HEK293 (cell line): ENCODE results near the gene MMP23B.

Experiments
- CTCF ChIA-PET: fragments of 350-600 bp; formaldehyde crosslinking; extraction: SDS; loops from one replicate; lab custom pipeline; 2021; ENCODE audit warnings: antibody characterized with exemption; lab: Yijun Ruan, JAX
- POLR2A ChIA-PET: fragments of 300-600 bp; formaldehyde crosslinking; extraction: SDS; loops from one replicate; lab custom pipeline; 2020; ENCODE audit warnings: antibody characterized with exemption, inconsistent platforms; lab: Yijun Ruan, JAX
- H3K27ac ChIP-seq: fragments of 200-500 bp; sonication (Bioruptor generic); 2 replicates; pipeline ENCODE4 v1.5.1; 2014; ENCODE audit warnings: low read depth, low read length, control low read depth, inconsistent platforms; ENCODE audit errors: extremely low read depth
- H3K36me3 ChIP-seq, 2 experiments: fragments of 200-500 bp in 1 of 2; sonication (Bioruptor generic) in 1 of 2; 1 replicate in 1 of 2; 2 replicates in 1 of 2; pipeline ENCODE4 v1.5.1; 2014 to 2017; ENCODE audit warnings: inconsistent platforms in 2 of 2, low read length in 2 of 2; ENCODE audit not compliant: control insufficient read depth in 2 of 2, insufficient read depth in 1 of 2
- H3K4me1 ChIP-seq: fragments of 200-500 bp; sonication (Bioruptor generic); 2 replicates; pipeline ENCODE4 v1.5.1; 2014; ENCODE audit warnings: mild to moderate bottlenecking, low read length, inconsistent platforms; ENCODE audit not compliant: control insufficient read depth, insufficient read depth
- H3K4me3 ChIP-seq: 2 replicates; pipeline ENCODE4 v1.5.1; 2011; ENCODE audit warnings: low read depth, mild to moderate bottlenecking, control low read depth, low read length, moderate library complexity
- H3K9me3 ChIP-seq: fragments of 200-500 bp; sonication (Bioruptor generic); 2 replicates; pipeline ENCODE4 v1.5.1; 2014; ENCODE audit warnings: low read depth, low read length, inconsistent platforms; ENCODE audit not compliant: control insufficient read depth, insufficient read depth
- GLIS1 ChIP-seq: fragments of 450-650 bp; formaldehyde crosslinking; IDR thresholded peaks from 2 replicates; pipeline ENCODE4 v1.5.1; 2016; ENCODE audit warnings: missing biosample characterization, missing genetic modification characterization
- IKZF3 ChIP-seq: fragments of 450-650 bp; IDR thresholded peaks from 2 replicates; pipeline ENCODE4 v1.5.0; 2018; ENCODE audit warnings: missing biosample characterization, mild to moderate bottlenecking, missing genetic modification characterization, moderate library complexity
- KLF16 ChIP-seq: fragments of 450-650 bp; formaldehyde crosslinking; IDR thresholded peaks from 2 replicates; pipeline ENCODE4 v1.5.1; 2017; ENCODE audit warnings: missing biosample characterization, missing genetic modification characterization
- MEIS1 ChIP-seq: sonication (generic); formaldehyde crosslinking; IDR thresholded peaks from 2 replicates; pipeline ENCODE4 v1.8.1; 2022; ENCODE audit warnings: missing genetic modification reagents, mild to moderate bottlenecking, borderline replicate concordance
- MZF1 ChIP-seq: fragments of 450-650 bp; formaldehyde crosslinking; IDR thresholded peaks from 2 replicates; pipeline ENCODE4 v1.5.1; 2017; ENCODE audit warnings: missing biosample characterization, missing genetic modification characterization, borderline replicate concordance
- PRDM4 ChIP-seq: fragments of 450-650 bp; formaldehyde crosslinking; IDR thresholded peaks from 2 replicates; pipeline ENCODE4 v1.5.1; 2017; ENCODE audit warnings: missing biosample characterization, missing genetic modification characterization
- SCRT2 ChIP-seq: fragments of 450-650 bp; formaldehyde crosslinking; IDR thresholded peaks from 2 replicates; pipeline ENCODE4 v1.5.1; 2016; ENCODE audit warnings: missing biosample characterization, missing genetic modification characterization
- SP7 ChIP-seq: fragments of 450-650 bp; formaldehyde crosslinking; IDR thresholded peaks from 2 replicates; pipeline ENCODE4 v1.5.1; 2016; ENCODE audit warnings: missing biosample characterization, missing genetic modification characterization
- WT1 ChIP-seq: fragments of 450-650 bp; formaldehyde crosslinking; IDR thresholded peaks from 2 replicates; pipeline ENCODE4 v1.5.1; 2016; ENCODE audit warnings: missing biosample characterization, missing genetic modification characterization
- YY2 ChIP-seq: fragments of 450-650 bp; formaldehyde crosslinking; IDR thresholded peaks from 2 replicates; pipeline ENCODE4 v1.5.1; 2016; ENCODE audit warnings: missing biosample characterization, missing genetic modification characterization
- ZFP3 ChIP-seq: fragments of 450-650 bp; formaldehyde crosslinking; IDR thresholded peaks from 2 replicates; pipeline ENCODE4 v1.5.1; 2016; ENCODE audit warnings: low read depth, missing biosample characterization, missing genetic modification characterization
- ZNF23 ChIP-seq: fragments of 450-650 bp; formaldehyde crosslinking; IDR thresholded peaks from 2 replicates; pipeline ENCODE4 v1.5.1; 2016; ENCODE audit warnings: missing biosample characterization, missing genetic modification characterization, borderline replicate concordance
- ZNF239 ChIP-seq: fragments of 450-650 bp; formaldehyde crosslinking; IDR thresholded peaks from 2 replicates; pipeline ENCODE4 v1.5.1; 2016; ENCODE audit warnings: missing biosample characterization, missing genetic modification characterization
- ZNF274 ChIP-seq, 2 experiments: fragments of 200-500 bp in 1 of 2; fragments of 450-650 bp in 1 of 2; sonication (Bioruptor generic) in 1 of 2; formaldehyde crosslinking in 1 of 2; IDR thresholded peaks; 2 replicates each; pipeline versions ENCODE4 v1.5.1 to v1.6.1; 2014 to 2016; ENCODE audit warnings: borderline replicate concordance in 1 of 2, inconsistent platforms in 1 of 2, low read length in 1 of 2, missing biosample characterization in 1 of 2, missing genetic modification characterization in 1 of 2
- ZNF341 ChIP-seq: fragments of 450-650 bp; formaldehyde crosslinking; IDR thresholded peaks from 2 replicates; pipeline ENCODE4; 2016; ENCODE audit warnings: low read depth, missing biosample characterization, missing genetic modification characterization
- ZNF398 ChIP-seq: fragments of 450-650 bp; formaldehyde crosslinking; IDR thresholded peaks from 2 replicates; pipeline ENCODE4 v1.5.1; 2017; ENCODE audit warnings: missing biosample characterization, missing genetic modification characterization
- ZNF426 ChIP-seq: fragments of 450-650 bp; formaldehyde crosslinking; IDR thresholded peaks from 2 replicates; pipeline ENCODE4 v1.5.1; 2017; ENCODE audit warnings: missing biosample characterization, missing genetic modification characterization, mild to moderate bottlenecking, inconsistent platforms, moderate library complexity
- ZNF48 ChIP-seq: fragments of 450-650 bp; formaldehyde crosslinking; IDR thresholded peaks from 2 replicates; pipeline ENCODE4 v1.5.1; 2016; ENCODE audit warnings: missing biosample characterization, missing genetic modification characterization
- ZNF501 ChIP-seq: fragments of 450-650 bp; formaldehyde crosslinking; IDR thresholded peaks from 2 replicates; pipeline ENCODE4 v1.5.1; 2016; ENCODE audit warnings: missing biosample characterization, missing genetic modification characterization
- ZNF529 ChIP-seq: fragments of 450-650 bp; formaldehyde crosslinking; IDR thresholded peaks from 2 replicates; pipeline ENCODE4 v1.5.1; 2017; ENCODE audit warnings: missing genetic modification characterization, missing biosample characterization; ENCODE audit not compliant: insufficient replicate concordance
- ZNF544 ChIP-seq: fragments of 450-650 bp; formaldehyde crosslinking; IDR thresholded peaks from 2 replicates; pipeline ENCODE4 v1.5.0; 2017; ENCODE audit warnings: missing biosample characterization, missing genetic modification characterization
- ZNF707 ChIP-seq: fragments of 450-650 bp; formaldehyde crosslinking; IDR thresholded peaks from 2 replicates; pipeline ENCODE4 v1.5.1; 2016; ENCODE audit warnings: missing biosample characterization, missing genetic modification characterization
- ZNF791 ChIP-seq: fragments of 450-650 bp; formaldehyde crosslinking; IDR thresholded peaks from 2 replicates; pipeline ENCODE4 v1.5.1; 2016; ENCODE audit warnings: missing biosample characterization, missing genetic modification characterization
- TF ChIP-seq, protein P1 (sequence below): fragments of 450-650 bp; formaldehyde crosslinking; IDR thresholded peaks from 2 replicates; pipeline ENCODE4 v1.5.1; 2017; ENCODE audit warnings: missing biosample characterization, missing genetic modification characterization
- TF ChIP-seq, protein P2 (sequence below): fragments of 450-650 bp; formaldehyde crosslinking; IDR thresholded peaks from 2 replicates; pipeline ENCODE4 v1.5.1; 2016; ENCODE audit warnings: missing biosample characterization, missing genetic modification characterization

The MMP23B gene

GRCh38 chr1:1631782-1632420, at the start of gene MMP23B:
TSS of gene MMP23B (plus strand) at chr1:1632173. CDS start at chr1:1632219, 46 bp downstream.
- no peaks in the 10 kb centered on the region for H3K9me3 ChIP-seq
- no peaks in the 10 kb centered on the region for H3K4me1 ChIP-seq
- TF ChIP-seq ZNF544 (no peak), KLF16 (tag by site-specific recombination) (no peak), ZNF48 (tag by site-specific recombination) (no peak), SCRT2 (tag by site-specific recombination) (no peak), PRDM4 (tag by site-specific recombination) (no peak), MZF1 (tag by site-specific recombination) (no peak), ZNF274 (IDR thresholded peaks at IDR 0.05; ENCODE audit: low read length) (no peak), ZNF274 (tag by site-specific recombination; IDR thresholded peaks at IDR 0.05; ENCODE audit: borderline replicate concordance) (no peak), ZNF791 (tag by site-specific recombination) (no peak), ZNF398 (tag by site-specific recombination) (0 out of 2 replicates have a peak, but pooled peaks have one; percentile 38), ZNF707 (tag by site-specific recombination) (no peak), GLIS1 (tag by site-specific recombination) (0 out of 2 replicates have a peak, but pooled peaks have one; percentile 14), SP7 (tag by site-specific recombination) (no peak), ZNF501 (no peak), ZFP3 (tag by site-specific recombination) (no peak), WT1 (tag by site-specific recombination) (peak; percentile 70), ZNF23 (no peak), YY2 (tag by site-specific recombination) (no peak), ZNF239 (tag by site-specific recombination) (no peak), IKZF3 (tag by site-specific recombination) (no peak), ZNF341 (no peak), ZNF529 (tag by site-specific recombination) (no peak), MEIS1 (CRISPR knock-in tag) (no peak), ZNF426 (tag by site-specific recombination) (no peak)
- TF ChIP-seq, protein P1, sequence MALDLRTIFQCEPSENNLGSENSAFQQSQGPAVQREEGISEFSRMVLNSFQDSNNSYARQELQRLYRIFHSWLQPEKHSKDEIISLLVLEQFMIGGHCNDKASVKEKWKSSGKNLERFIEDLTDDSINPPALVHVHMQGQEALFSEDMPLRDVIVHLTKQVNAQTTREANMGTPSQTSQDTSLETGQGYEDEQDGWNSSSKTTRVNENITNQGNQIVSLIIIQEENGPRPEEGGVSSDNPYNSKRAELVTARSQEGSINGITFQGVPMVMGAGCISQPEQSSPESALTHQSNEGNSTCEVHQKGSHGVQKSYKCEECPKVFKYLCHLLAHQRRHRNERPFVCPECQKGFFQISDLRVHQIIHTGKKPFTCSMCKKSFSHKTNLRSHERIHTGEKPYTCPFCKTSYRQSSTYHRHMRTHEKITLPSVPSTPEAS (tag by site-specific recombination): no peak
- TF ChIP-seq, protein P2, sequence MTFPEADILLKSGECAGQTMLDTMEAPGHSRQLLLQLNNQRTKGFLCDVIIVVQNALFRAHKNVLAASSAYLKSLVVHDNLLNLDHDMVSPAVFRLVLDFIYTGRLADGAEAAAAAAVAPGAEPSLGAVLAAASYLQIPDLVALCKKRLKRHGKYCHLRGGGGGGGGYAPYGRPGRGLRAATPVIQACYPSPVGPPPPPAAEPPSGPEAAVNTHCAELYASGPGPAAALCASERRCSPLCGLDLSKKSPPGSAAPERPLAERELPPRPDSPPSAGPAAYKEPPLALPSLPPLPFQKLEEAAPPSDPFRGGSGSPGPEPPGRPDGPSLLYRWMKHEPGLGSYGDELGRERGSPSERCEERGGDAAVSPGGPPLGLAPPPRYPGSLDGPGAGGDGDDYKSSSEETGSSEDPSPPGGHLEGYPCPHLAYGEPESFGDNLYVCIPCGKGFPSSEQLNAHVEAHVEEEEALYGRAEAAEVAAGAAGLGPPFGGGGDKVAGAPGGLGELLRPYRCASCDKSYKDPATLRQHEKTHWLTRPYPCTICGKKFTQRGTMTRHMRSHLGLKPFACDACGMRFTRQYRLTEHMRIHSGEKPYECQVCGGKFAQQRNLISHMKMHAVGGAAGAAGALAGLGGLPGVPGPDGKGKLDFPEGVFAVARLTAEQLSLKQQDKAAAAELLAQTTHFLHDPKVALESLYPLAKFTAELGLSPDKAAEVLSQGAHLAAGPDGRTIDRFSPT (tag by site-specific recombination): peak; percentile 52
- H3K36me3 ChIP-seq: peaks cover 0 to 24% of the 10 kb centered on the region in 2 experiments; a peak in 1 of 3 replicates
- CTCF ChIA-PET: no interaction called here
- POLR2A ChIA-PET: interaction anchor here (0.7 to 0.9 kb wide), 2 partner anchors 9 to 62 kb away, joined by 4 to 8 read pairs; no protein-coding TSS in a partner anchor
- H3K27ac ChIP-seq: no peak within 1 kb of the TSS
- H3K4me3 ChIP-seq: no peak within 1 kb of the TSS
